AG10803 (cell line): Measurements from ENCODE around the gene CHD9.
"Not testable (repeated sequence)": the region's sequence is repeated elsewhere in the genome, so short reads cannot be mapped to it uniquely, and the experiment has no call there.

Source experiments
- DNase-seq: peaks from one replicate; pipeline ENCODE4 v3.0.0; 2010; ENCODE audit warnings: low read depth
- H3K4me3 ChIP-seq: 2 replicates; pipeline ENCODE4 v1.5.1; 2011; ENCODE audit warnings: mild to moderate bottlenecking, low read length, control low read depth
- CTCF ChIP-seq: conservative IDR thresholded peaks from 2 replicates; pipeline ENCODE4 v1.5.1; 2011; ENCODE audit warnings: mild to moderate bottlenecking, low read length, control low read depth, inconsistent platforms

CHD9 gene

GRCh38 chr16:53048139-53048915 lies 6.5 kb upstream of the CHD9 start:
- no peak for DNase-seq
- no peak for TF ChIP-seq CTCF
- no peak overlapping the region for H3K4me3 ChIP-seq

GRCh38 chr16:53051255-53051654 lies 3.5 kb upstream of the CHD9 start:
- not testable (repeated sequence) for DNase-seq

GRCh38 chr16:53052519-53053501 lies 2.0 kb upstream of the CHD9 start, which contains the start of gene CHD9NB:
CHD9NB (minus strand) TSS chr16:53052897; CDS start chr16:53044158, 8,739 bp downstream.
- H3K4me3 ChIP-seq, result peak within 1 kb of the TSS; percentile 56
- TF ChIP-seq CTCF, result 0 out of 2 replicates have a peak, but pooled peaks have one; percentile 6
- DNase-seq, result peak; percentile 97

More at GRCh38 chr16:53051255-53051654, 3.5 kb upstream of the CHD9 start:
- not testable (repeated sequence) for H3K4me3 ChIP-seq

GRCh38 chr16:53053967-53054669 lies 673 bp upstream of the CHD9 start:
- TF ChIP-seq CTCF, result no peak
- peak overlapping the region; percentile 80 for H3K4me3 ChIP-seq
- no peak for DNase-seq

GRCh38 chr16:53055541-53056391 lies 975 bp downstream of the CHD9 start:
- peak overlapping the region; percentile 80 for H3K4me3 ChIP-seq
- no peak for TF ChIP-seq CTCF
- DNase-seq, result peak; percentile 62

- peak; percentile 33 for DNase-seq
- H3K4me3 ChIP-seq, result peak overlapping the region; percentile 80
- TF ChIP-seq CTCF, result no peak
Measured at GRCh38 chr16:53056392-53056881, 1.6 kb downstream of the CHD9 start.
